ENCODE results near the gene MRPS9. TPM values are rescaled to one million over a fixed set of nuclear protein-coding genes. Genes with fewer than 3 reads are reported as not detected.

MRPS9 gene
- total RNA-seq, 6 experiments from 2014 or later = 12.1 to 19.3 (median 14.5) TPM

DNA sequence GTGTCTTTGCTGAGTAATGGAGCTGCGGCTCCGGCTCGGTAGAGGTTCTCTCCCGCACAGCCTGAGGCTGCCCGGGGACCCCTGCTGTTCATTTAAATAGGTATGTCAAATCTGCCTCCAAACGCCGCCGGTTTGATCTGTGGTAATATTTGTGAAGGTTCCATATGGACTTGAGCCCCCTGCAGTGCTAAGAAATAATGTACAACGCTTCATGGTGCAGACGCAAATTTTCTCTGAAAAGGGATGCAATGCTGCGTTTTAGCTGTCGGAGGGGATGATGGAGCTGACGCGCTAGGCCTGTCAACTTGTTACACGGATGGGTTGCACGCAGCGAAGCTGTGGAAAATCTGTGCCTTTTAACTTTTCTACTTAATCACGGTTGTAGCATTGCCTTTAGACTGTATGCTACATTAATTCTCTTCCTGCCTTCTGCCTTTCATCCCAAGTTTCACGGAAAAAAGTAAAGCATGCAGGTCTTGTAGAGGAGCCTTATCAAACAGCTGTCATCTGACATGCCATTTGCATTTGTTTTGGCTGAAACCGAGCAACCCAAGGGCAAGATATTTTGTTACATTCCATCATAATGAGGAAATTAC, 43.2 kb downstream of the MRPS9 start:
- no peaks in the 10 kb centered on the region for H3K9me3 ChIP-seq
- H3K27me3 ChIP-seq = no peaks in the 10 kb centered on the region
- H3K27ac ChIP-seq = no peak overlapping the region
- H3K4me3 ChIP-seq = no peak overlapping the region
- no peaks in the 10 kb centered on the region for H3K36me3 ChIP-seq
- no peak for ATAC-seq
- intact Hi-C loops (cut with DNase I) = no loop called here
- WGBS (ENCODE audit: insufficient coverage, low coverage, low lambda C conversion rate, missing lambda C conversion rate) = 74% methylated on average over 17 of the region's 20 CpGs
- no peak for TF ChIP-seq POLR2A (IDR thresholded peaks at IDR 0.05)
- TF ChIP-seq, protein P1, sequence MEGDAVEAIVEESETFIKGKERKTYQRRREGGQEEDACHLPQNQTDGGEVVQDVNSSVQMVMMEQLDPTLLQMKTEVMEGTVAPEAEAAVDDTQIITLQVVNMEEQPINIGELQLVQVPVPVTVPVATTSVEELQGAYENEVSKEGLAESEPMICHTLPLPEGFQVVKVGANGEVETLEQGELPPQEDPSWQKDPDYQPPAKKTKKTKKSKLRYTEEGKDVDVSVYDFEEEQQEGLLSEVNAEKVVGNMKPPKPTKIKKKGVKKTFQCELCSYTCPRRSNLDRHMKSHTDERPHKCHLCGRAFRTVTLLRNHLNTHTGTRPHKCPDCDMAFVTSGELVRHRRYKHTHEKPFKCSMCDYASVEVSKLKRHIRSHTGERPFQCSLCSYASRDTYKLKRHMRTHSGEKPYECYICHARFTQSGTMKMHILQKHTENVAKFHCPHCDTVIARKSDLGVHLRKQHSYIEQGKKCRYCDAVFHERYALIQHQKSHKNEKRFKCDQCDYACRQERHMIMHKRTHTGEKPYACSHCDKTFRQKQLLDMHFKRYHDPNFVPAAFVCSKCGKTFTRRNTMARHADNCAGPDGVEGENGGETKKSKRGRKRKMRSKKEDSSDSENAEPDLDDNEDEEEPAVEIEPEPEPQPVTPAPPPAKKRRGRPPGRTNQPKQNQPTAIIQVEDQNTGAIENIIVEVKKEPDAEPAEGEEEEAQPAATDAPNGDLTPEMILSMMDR (IDR thresholded peaks at IDR 0.05) = no peak
- no peaks in the 10 kb centered on the region for H3K4me1 ChIP-seq
- DNase-seq = no peak

GRCh38 chr2:105082107-105082506, 44.2 kb downstream of the MRPS9 start:
- H3K4me3 ChIP-seq = no peak overlapping the region
- H3K9me3 ChIP-seq = no peaks in the 10 kb centered on the region
- ATAC-seq (no peak), DNase-seq (no peak)
- H3K27ac ChIP-seq = no peak overlapping the region
- intact Hi-C loops (cut with DNase I) = no loop called here
- TF ChIP-seq, protein P1 (IDR thresholded peaks at IDR 0.05) = no peak
- 64% methylated on average over 5 of the region's 8 CpGs for WGBS (ENCODE audit: insufficient coverage, low coverage, low lambda C conversion rate, missing lambda C conversion rate)
- H3K36me3 ChIP-seq = no peaks in the 10 kb centered on the region
- H3K27me3 ChIP-seq = no peaks in the 10 kb centered on the region
- no peaks in the 10 kb centered on the region for H3K4me1 ChIP-seq

GRCh38 chr2:105085525-105085924, 47.7 kb downstream of the MRPS9 start:
- no peak overlapping the region for H3K4me3 ChIP-seq
- 77% methylated on average over 1 of the region's 1 CpG for WGBS (ENCODE audit: insufficient coverage, low coverage, low lambda C conversion rate, missing lambda C conversion rate)
- no peak for TF ChIP-seq POLR2A (IDR thresholded peaks at IDR 0.05)
- TF ChIP-seq, protein P1 (IDR thresholded peaks at IDR 0.05) = no peak
- no peaks in the 10 kb centered on the region for H3K9me3 ChIP-seq
- DNase-seq = no peak
- no peak for ATAC-seq
- no peaks in the 10 kb centered on the region for H3K36me3 ChIP-seq
- H3K27me3 ChIP-seq = no peaks in the 10 kb centered on the region
- H3K4me1 ChIP-seq = no peaks in the 10 kb centered on the region
- no peak overlapping the region for H3K27ac ChIP-seq
- intact Hi-C loops (cut with DNase I) = no loop called here

DNA sequence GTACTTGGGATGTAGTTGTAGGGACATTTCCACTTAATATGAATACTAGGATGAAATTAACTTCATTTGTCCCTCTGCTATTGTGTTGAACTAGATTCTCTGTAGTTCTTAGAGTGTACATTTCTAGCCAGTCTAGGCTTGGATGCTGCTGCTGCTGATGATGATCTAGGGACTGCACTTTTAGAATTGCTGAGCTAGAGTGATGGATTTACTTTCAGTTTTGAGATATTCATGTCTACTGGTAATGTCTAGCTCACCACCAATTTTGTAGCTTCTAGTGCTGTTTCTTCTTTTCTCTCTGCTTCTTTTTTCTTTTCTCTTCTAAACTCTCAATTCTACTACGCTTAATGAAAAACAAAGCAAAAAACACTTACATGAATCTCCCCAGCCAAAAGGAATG, 49.4 kb downstream of the MRPS9 start:
- no peak overlapping the region for H3K27ac ChIP-seq
- H3K27me3 ChIP-seq = no peaks in the 10 kb centered on the region
- WGBS (ENCODE audit: insufficient coverage, low coverage, low lambda C conversion rate, missing lambda C conversion rate) = 13% methylated on average over 1 of the region's 1 CpG
- no peaks in the 10 kb centered on the region for H3K4me1 ChIP-seq
- no peaks in the 10 kb centered on the region for H3K9me3 ChIP-seq
- TF ChIP-seq, protein P1 (IDR thresholded peaks at IDR 0.05) = no peak
- no peak for TF ChIP-seq POLR2A (IDR thresholded peaks at IDR 0.05)
- ATAC-seq = no peak
- intact Hi-C loops (cut with DNase I) = no loop called here
- no peaks in the 10 kb centered on the region for H3K36me3 ChIP-seq
- H3K4me3 ChIP-seq = no peak overlapping the region
- DNase-seq = no peak

GRCh38 chr2:105090091-105090490, 52.2 kb downstream of the MRPS9 start:
- DNase-seq (no peak), ATAC-seq (no peak)
- Histone ChIP-seq H3K4me1 (no peaks in the 10 kb centered on the region), H3K4me3 (no peak overlapping the region), H3K27me3 (no peaks in the 10 kb centered on the region), H3K36me3 (peaks cover 0 to 7% (median 0%) of the 10 kb centered on the region in 4 donors), H3K27ac (no peak overlapping the region), H3K9me3 (no peaks in the 10 kb centered on the region)
- WGBS (ENCODE audit: insufficient coverage, low coverage, low lambda C conversion rate, missing lambda C conversion rate) = 91% methylated on average over 5 of the region's 5 CpGs
- intact Hi-C loops (cut with DNase I) = no loop called here
- TF ChIP-seq, protein P1 (IDR thresholded peaks at IDR 0.05) = no peak
- no peak for TF ChIP-seq POLR2A (IDR thresholded peaks at IDR 0.05)

All from right lobe of liver (tissue), 6 donors.